ENCODE measurements around the gene BCL6.

- TF ChIP-seq, protein P1, sequence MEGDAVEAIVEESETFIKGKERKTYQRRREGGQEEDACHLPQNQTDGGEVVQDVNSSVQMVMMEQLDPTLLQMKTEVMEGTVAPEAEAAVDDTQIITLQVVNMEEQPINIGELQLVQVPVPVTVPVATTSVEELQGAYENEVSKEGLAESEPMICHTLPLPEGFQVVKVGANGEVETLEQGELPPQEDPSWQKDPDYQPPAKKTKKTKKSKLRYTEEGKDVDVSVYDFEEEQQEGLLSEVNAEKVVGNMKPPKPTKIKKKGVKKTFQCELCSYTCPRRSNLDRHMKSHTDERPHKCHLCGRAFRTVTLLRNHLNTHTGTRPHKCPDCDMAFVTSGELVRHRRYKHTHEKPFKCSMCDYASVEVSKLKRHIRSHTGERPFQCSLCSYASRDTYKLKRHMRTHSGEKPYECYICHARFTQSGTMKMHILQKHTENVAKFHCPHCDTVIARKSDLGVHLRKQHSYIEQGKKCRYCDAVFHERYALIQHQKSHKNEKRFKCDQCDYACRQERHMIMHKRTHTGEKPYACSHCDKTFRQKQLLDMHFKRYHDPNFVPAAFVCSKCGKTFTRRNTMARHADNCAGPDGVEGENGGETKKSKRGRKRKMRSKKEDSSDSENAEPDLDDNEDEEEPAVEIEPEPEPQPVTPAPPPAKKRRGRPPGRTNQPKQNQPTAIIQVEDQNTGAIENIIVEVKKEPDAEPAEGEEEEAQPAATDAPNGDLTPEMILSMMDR (IDR thresholded peaks at IDR 0.05; ENCODE audit: low read depth, low read length, missing input control) = no peak
- no peak for TF ChIP-seq JUND (IDR thresholded peaks at IDR 0.05)
- TF ChIP-seq YY1 (IDR thresholded peaks at IDR 0.05) = no peak
- no peak for TF ChIP-seq ZBTB33 (IDR thresholded peaks at IDR 0.05)
- no peak for TF ChIP-seq RAD21 (IDR thresholded peaks at IDR 0.05)
- TF ChIP-seq SP1 (IDR thresholded peaks at IDR 0.05) = no peak
- TF ChIP-seq GABPA (IDR thresholded peaks at IDR 0.05 in 1 of 2, conservative IDR thresholded peaks at IDR 0.05 in 1 of 2) = no peak
- TF ChIP-seq MAX (IDR thresholded peaks at IDR 0.05) = no peak
- TF ChIP-seq RXRA (IDR thresholded peaks at IDR 0.05) = no peak
These were observed 2.2 kb upstream of the BCL6 start for GRCh38 chr3:187747506-187747905.

All from liver (tissue), 3 donors.